ENCODE results near the gene CRYBB2.
"Not testable (repeated sequence)": the region's sequence is repeated elsewhere in the genome, so short reads cannot be mapped to it uniquely, and the experiment has no call there.

CRYBB2 gene, protein sequence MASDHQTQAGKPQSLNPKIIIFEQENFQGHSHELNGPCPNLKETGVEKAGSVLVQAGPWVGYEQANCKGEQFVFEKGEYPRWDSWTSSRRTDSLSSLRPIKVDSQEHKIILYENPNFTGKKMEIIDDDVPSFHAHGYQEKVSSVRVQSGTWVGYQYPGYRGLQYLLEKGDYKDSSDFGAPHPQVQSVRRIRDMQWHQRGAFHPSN

GRCh38 chr22:25219211-25219689 is at the start of gene CRYBB2:
TSS of gene CRYBB2 (plus strand) at chr22:25219639. CDS start at chr22:25221430, 1,791 bp downstream.
- H3K36me3 Mint-ChIP-seq: no peaks in the 10 kb centered on the region
- no peak within 1 kb of the TSS for H3K4me3 Mint-ChIP-seq
- peaks cover 29% of the 10 kb centered on the region for H3K27me3 Mint-ChIP-seq
- H3K4me1 Mint-ChIP-seq: no peaks in the 10 kb centered on the region
- H3K27ac Mint-ChIP-seq: no peak within 1 kb of the TSS
- no peak for ATAC-seq
- no peaks in the 10 kb centered on the region for H3K9me3 Mint-ChIP-seq

DNA sequence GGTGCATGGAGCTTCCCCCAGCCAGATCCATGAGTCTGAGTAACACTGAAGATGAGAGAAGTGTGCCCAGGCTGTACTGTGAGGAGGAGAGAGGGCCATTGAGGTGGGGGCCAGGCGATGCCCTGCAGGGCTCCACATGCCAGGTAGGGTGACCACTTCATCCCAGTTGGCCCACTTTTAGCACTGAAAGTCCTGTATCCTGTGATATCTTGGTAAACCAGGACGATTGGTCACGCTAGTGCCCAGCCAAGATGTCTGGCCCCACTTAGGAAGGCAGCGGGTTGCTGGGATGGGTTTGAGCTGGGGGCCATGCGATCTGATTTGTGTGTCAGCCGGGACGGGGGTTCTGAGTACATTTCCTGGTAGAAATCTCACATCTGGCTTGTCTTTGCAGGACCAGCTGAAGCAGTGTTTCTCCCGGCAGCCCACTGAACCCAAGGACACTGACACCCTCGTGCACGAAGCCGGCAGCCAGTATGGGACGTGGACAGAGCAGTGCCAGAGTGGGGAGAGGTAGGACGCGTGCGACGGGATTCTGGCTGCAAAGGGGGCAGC is 48.9 kb upstream of the CRYBB2 start:
- Mint-ChIP-seq H3K4me3 (no peak overlapping the region), H3K4me1 (no peaks in the 10 kb centered on the region), H3K36me3 (no peaks in the 10 kb centered on the region), H3K27ac (no peak overlapping the region), H3K9me3 (no peaks in the 10 kb centered on the region), H3K27me3 (peaks cover 20% of the 10 kb centered on the region)
- no peak for ATAC-seq

- Mint-ChIP-seq H3K9me3 (no peaks in the 10 kb centered on the region), H3K4me1 (no peaks in the 10 kb centered on the region), H3K4me3 (no peak overlapping the region), H3K27me3 (peaks cover 8% of the 10 kb centered on the region), H3K27ac (no peak overlapping the region), H3K36me3 (no peaks in the 10 kb centered on the region)
- ATAC-seq: peak; percentile 50
These were observed 47.3 kb upstream of the CRYBB2 start for GRCh38 chr22:25172153-25172552.

DNA sequence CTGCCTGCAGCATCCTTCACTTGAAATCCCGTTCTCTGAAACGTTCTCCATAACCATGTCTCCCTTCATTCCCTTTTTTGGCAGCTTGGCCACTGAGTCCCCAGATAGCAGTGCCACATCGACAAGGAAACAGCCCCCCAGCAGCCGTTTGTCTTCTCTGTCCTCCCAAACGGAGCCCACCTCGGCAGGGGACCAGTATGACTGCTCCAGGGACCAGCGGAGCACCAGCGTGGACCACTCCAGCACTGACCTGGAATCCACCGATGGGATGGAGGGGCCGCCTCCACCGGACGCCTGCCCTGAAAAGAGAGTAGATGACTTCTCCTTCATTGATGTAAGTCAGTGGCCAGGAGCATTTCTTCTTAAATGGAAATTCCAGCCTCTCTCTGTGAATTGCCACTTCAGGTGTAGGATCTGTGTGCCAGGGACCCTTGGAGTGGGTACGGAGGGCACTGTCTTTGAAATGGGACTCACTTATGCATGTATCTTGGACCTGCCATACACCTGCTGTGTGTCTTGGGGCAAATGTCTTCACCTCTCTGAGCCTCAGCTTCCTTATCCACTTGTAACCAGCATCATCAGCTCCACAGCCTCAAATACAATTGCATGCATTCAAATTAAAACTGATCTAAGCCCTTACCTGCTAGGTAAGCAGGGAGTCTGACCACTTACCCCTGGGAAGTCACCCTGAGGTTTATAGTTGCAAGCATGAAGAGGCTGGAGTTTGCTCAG is 45.1 kb upstream of the CRYBB2 start:
- Mint-ChIP-seq H3K27ac (no peak overlapping the region), H3K9me3 (peaks cover 1% of the 10 kb centered on the region), H3K4me3 (no peak overlapping the region), H3K27me3 (peaks cover 8% of the 10 kb centered on the region), H3K4me1 (no peaks in the 10 kb centered on the region), H3K36me3 (no peaks in the 10 kb centered on the region)
- no peak for ATAC-seq

DNA sequence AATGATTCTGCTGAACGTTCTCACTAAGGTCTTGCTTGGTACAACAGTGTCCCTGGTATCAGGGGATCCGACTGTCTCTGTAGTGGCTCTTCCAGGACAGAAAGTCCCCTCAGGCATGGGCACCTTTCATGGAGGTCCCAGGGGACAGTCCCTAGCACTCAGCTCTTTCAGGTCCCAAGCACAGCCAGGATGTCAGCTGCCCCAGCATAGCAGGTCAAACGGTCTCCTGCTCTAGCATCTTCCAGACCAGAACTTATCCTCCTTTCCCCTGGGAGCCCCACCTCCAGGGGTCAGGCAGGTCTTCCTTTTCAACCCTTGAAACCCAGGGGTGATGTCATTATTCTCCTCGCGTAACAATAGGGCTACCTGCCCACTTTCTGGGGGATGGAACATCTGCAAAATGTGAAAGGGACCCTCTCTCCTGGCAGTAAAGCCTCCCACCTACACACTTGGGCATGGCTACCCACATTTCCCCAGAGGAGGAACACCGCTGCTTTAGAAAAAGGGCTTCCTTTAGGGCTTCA is 44.5 kb upstream of the CRYBB2 start:
- H3K27me3 Mint-ChIP-seq: peaks cover 8% of the 10 kb centered on the region
- H3K36me3 Mint-ChIP-seq: no peaks in the 10 kb centered on the region
- no peak for ATAC-seq
- no peak overlapping the region for H3K4me3 Mint-ChIP-seq
- H3K27ac Mint-ChIP-seq: no peak overlapping the region
- H3K4me1 Mint-ChIP-seq: no peaks in the 10 kb centered on the region
- H3K9me3 Mint-ChIP-seq: peaks cover 6% of the 10 kb centered on the region

GRCh38 chr22:25176175-25176574 is 43.3 kb upstream of the CRYBB2 start:
- no peak overlapping the region for H3K27ac Mint-ChIP-seq
- no peak for ATAC-seq
- peaks cover 7% of the 10 kb centered on the region for H3K9me3 Mint-ChIP-seq
- no peaks in the 10 kb centered on the region for H3K27me3 Mint-ChIP-seq
- no peaks in the 10 kb centered on the region for H3K36me3 Mint-ChIP-seq
- no peak overlapping the region for H3K4me3 Mint-ChIP-seq
- no peaks in the 10 kb centered on the region for H3K4me1 Mint-ChIP-seq

DNA sequence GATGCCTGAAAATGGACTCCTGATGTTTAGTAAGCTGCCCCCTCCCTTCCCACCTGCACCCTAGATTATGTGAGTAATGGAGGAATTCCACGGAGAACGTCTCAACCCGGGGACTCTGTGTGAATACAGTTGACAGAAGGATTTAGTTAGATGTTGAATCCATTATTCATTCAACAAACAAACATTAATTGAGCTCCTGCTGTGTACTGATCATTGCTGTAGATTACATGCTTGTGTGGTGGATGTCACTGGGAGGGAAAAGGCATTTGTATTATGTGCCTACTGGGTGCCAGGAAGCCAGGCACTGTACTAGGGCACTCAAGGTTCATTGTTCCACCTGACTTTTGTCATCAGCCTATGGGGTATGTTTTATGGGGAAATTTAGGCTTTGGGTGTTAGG is 42.6 kb upstream of the CRYBB2 start:
- no peaks in the 10 kb centered on the region for H3K4me1 Mint-ChIP-seq
- H3K27ac Mint-ChIP-seq: no peak overlapping the region
- H3K27me3 Mint-ChIP-seq: no peaks in the 10 kb centered on the region
- no peak overlapping the region for H3K4me3 Mint-ChIP-seq
- no peak for ATAC-seq
- H3K36me3 Mint-ChIP-seq: no peaks in the 10 kb centered on the region
- H3K9me3 Mint-ChIP-seq: peaks cover 7% of the 10 kb centered on the region

DNA sequence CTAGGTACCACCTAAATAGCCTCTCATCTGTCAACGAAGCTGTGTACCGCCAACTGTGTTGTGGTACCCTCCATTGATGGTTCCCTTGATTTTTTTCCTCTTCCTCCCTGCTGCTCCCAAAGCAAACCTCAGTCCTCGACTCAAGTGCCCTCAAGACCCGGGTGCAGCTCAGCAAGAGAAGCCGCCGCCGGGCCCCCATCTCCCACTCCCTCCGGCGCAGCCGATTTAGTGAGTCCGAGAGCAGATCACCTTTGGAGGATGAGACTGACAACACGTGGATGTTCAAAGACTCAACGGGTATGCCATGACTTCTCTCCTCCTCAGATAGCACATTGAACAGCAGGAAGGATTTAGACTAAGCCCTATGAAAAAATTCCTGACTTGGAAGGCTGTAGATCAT is 42.2 kb upstream of the CRYBB2 start:
- Mint-ChIP-seq H3K4me1 (no peaks in the 10 kb centered on the region), H3K27ac (no peak overlapping the region), H3K9me3 (peaks cover 9% of the 10 kb centered on the region), H3K36me3 (no peaks in the 10 kb centered on the region), H3K27me3 (peaks cover 4% of the 10 kb centered on the region), H3K4me3 (no peak overlapping the region)
- no peak for ATAC-seq

GRCh38 chr22:25177895-25178294 is 41.5 kb upstream of the CRYBB2 start:
- H3K4me3 Mint-ChIP-seq: no peak overlapping the region
- no peaks in the 10 kb centered on the region for H3K4me1 Mint-ChIP-seq
- no peak for ATAC-seq
- peaks cover 11% of the 10 kb centered on the region for H3K9me3 Mint-ChIP-seq
- peaks cover 9% of the 10 kb centered on the region for H3K27me3 Mint-ChIP-seq
- no peaks in the 10 kb centered on the region for H3K36me3 Mint-ChIP-seq
- H3K27ac Mint-ChIP-seq: no peak overlapping the region

DNA sequence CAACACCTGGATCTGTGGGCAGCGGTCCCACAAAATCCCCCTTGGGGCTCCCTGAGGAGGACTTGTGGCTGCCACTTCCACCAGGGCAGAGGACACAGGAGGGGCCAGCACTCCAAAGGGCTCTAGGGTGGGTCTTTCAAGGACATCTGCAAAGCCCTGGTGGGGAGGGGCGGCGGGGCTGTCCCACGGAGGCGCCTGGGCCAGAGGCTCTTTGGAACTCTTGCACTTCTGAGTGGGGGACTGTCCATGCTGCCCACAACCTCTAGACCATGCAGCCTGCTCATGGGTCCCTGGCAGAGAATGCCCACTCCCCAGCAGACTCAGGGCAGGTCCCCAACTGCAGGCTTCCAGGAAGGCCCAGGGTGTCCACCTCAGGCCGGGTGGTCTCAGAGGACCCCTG is 41.1 kb upstream of the CRYBB2 start:
- H3K27me3 Mint-ChIP-seq: not testable (repeated sequence)

DNA sequence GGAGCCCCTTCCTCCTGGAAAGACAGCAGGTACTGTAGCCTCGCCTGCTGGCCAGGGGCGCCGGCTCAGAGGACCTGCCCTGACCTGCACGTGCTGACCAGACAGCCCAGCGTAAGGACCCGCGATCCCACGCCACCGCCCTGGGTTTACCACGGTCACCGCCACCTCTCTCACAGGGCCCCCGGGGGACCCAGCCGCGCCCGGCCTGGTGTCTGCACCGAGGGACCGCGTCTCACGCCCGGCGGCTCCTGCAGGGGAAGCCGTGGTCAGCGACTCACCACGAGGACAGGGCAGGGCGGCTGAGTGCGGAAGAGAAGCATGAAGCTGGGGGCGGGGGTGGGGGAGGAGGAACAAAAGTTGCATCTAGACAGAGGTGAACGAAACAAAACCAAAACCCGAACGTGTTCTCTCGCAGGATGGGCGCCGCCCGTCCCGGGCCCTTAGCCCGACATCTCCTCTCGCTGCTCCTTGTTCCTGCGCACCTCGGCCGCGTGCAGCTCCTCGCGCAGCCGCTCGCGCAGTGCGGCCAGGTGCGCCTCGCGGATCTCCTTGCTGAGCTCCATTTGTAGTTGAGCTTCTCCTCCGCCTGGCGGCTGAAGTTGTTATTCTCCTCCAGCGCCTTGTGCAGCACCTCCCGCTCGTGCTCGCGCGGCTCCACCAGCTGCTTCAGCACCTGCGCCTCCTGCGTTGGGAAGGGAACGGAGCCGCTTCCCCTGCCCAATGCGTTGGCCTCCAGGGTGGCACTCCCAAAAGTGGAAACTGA is 40.4 kb upstream of the CRYBB2 start:
- not testable (repeated sequence) for H3K36me3 Mint-ChIP-seq, H3K4me3 Mint-ChIP-seq, H3K27me3 Mint-ChIP-seq, H3K27ac Mint-ChIP-seq, H3K4me1 Mint-ChIP-seq
- peaks cover 11% of the 10 kb centered on the region for H3K9me3 Mint-ChIP-seq
- ATAC-seq: peak; percentile 71

More for the DNA sequence above, 41.1 kb upstream of the CRYBB2 start:
- not testable (repeated sequence) for H3K4me1 Mint-ChIP-seq, H3K27ac Mint-ChIP-seq, H3K36me3 Mint-ChIP-seq
- peak; percentile 65 for ATAC-seq
- Mint-ChIP-seq H3K9me3 (peaks cover 11% of the 10 kb centered on the region), H3K4me3 (peak overlapping the region; percentile 56)

GRCh38 chr22:25182131-25183110 is 37.0 kb upstream of the CRYBB2 start:
- H3K27ac Mint-ChIP-seq: no peak overlapping the region
- no peaks in the 10 kb centered on the region for H3K4me1 Mint-ChIP-seq
- H3K36me3 Mint-ChIP-seq: no peaks in the 10 kb centered on the region
- no peak overlapping the region for H3K4me3 Mint-ChIP-seq
- H3K27me3 Mint-ChIP-seq: peaks cover 9% of the 10 kb centered on the region
- no peak for ATAC-seq
- H3K9me3 Mint-ChIP-seq: peaks cover 11% of the 10 kb centered on the region

DNA sequence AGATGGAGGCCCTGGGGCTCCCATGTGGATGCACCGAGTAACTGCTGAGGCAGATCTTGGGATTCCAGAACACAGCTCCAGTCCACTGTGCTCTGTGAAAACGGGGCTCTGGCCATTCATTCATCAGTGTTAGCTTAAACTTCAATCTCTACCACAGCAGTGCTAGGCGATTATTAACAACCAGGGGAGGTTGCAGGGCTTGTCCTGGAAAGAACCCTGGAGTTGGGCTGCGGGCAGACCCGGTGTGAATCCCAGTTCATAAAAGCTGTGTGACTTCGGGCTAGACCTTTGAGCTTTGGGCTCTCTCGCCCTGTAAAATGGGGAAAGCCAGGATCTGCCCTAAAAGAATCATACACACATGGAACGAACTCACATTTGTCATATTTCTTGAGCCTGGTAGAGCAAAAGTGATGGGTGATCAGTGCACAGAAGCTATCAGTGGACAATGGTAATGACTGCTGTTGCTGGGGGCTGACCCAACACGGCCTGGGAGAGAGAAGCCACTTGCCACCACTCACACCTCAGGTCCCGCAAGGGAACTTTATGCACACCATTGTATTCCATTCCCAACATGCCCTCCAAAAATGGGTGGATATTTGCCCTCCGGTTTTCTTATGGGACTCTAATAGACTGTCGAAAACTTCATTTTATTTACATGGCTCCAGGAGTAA is 35.4 kb upstream of the CRYBB2 start:
- ATAC-seq: no peak
- Mint-ChIP-seq H3K4me1 (no peaks in the 10 kb centered on the region), H3K27ac (no peak overlapping the region), H3K4me3 (no peak overlapping the region), H3K9me3 (peaks cover 14% of the 10 kb centered on the region), H3K36me3 (no peaks in the 10 kb centered on the region), H3K27me3 (peaks cover 9% of the 10 kb centered on the region)

DNA sequence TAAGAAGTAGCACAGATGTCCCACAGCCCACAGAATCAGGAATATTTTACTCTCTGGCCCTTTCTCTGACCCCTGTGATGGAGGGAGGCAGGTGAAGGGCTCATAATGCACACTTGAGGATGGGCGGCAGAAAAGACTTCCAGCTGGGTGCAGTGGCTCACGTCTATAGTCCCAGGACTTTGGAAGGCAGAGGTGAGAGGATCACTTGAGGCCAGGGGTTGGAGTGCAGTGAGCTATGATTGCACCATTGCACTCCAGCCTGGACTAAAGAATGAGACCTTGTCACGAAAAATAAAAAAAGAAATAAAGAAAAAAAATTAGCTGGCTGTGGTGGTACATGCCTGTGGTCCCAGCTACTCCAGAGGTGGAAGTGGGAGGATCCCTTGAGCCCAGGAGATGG is 33.3 kb upstream of the CRYBB2 start:
- peaks cover 6% of the 10 kb centered on the region for H3K9me3 Mint-ChIP-seq
- no peak for ATAC-seq
- no peak overlapping the region for H3K4me3 Mint-ChIP-seq
- no peaks in the 10 kb centered on the region for H3K36me3 Mint-ChIP-seq
- H3K27me3 Mint-ChIP-seq: peaks cover 9% of the 10 kb centered on the region
- H3K4me1 Mint-ChIP-seq: no peaks in the 10 kb centered on the region
- no peak overlapping the region for H3K27ac Mint-ChIP-seq

All from stimulated activated memory B cell treated with anti-CD40 and anti-IgM and Interleukin-4, amounts not matched to agents 10 μg/mL and 1 μg/mL and 100 μg/mL, for 72 hours (primary cell).